PC-9 (cell line): ENCODE measurements around the gene TMEM176A.

Experiments used
- EZH2 ChIP-seq: fragments of 200-600 bp; sonication (generic); IDR thresholded peaks from 2 replicates; pipeline ENCODE4 v1.8.0; 2017; ENCODE audit warnings: antibody characterized with exemption, low read depth
- TF ChIP-seq, protein P1 (sequence below): fragments of 200-600 bp; sonication (generic); conservative IDR thresholded peaks from 2 replicates; pipeline ENCODE4 v1.6.1; 2017; ENCODE audit warnings: mixed run types, antibody characterized with exemption, mild to moderate bottlenecking, moderate library complexity

DNA sequence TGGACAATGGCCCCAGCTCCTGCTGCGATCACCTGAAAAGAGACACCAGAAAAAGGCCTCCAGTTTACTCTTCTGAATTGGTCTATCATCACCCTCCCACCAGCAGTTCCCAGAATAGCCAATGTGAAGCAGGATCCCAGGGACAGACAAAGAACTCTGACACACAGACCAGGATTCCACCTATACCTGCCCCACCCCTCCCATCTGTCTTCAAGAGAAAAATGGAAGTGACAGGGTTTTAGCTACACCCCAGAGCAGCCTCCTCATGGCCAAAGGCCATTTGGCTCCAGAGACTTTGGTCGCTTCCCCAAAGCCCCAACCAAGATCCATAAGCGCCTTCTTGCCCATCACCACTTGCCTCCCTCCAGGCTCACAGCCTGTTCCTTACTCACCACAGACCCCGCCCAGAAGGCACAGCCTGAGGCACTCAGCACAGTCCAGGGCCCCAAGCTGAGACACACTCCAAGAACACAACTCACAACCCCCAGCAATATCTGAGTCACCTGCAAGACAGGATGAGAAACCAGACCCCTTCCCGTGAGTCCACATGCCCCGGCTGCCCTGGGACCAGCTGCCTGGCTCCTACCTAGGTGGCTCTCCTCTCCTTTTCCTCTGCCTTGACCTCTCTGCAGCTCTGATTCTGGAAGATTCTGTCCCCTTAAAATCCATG, 6.9 kb upstream of the TMEM176A start:
- TF ChIP-seq, protein P1, sequence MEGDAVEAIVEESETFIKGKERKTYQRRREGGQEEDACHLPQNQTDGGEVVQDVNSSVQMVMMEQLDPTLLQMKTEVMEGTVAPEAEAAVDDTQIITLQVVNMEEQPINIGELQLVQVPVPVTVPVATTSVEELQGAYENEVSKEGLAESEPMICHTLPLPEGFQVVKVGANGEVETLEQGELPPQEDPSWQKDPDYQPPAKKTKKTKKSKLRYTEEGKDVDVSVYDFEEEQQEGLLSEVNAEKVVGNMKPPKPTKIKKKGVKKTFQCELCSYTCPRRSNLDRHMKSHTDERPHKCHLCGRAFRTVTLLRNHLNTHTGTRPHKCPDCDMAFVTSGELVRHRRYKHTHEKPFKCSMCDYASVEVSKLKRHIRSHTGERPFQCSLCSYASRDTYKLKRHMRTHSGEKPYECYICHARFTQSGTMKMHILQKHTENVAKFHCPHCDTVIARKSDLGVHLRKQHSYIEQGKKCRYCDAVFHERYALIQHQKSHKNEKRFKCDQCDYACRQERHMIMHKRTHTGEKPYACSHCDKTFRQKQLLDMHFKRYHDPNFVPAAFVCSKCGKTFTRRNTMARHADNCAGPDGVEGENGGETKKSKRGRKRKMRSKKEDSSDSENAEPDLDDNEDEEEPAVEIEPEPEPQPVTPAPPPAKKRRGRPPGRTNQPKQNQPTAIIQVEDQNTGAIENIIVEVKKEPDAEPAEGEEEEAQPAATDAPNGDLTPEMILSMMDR: no peak
- no peak for TF ChIP-seq EZH2
